ENCODE measurements around the gene SLC12A7. TPM values are rescaled to one million over a fixed set of nuclear protein-coding genes. Genes with fewer than 3 reads are reported as not detected.

SLC12A7 gene
- total RNA-seq, 1 experiment from 2014 or later: 48.2 TPM

- intact Hi-C loops (cut with micrococcal nuclease): no loop called here
- Histone ChIP-seq H3K36me3 (ENCODE audit: low read depth, low read length) (no peaks in the 10 kb centered on the region; the same call in 1 of the 2 replicates), H2AFZ (ENCODE audit: low read length) (no peak overlapping the region), H3F3A (ENCODE audit: low read length, unreplicated experiment) (no peaks in the 10 kb centered on the region), H3K4me1 (ENCODE audit: insufficient read depth, low read length) (no peaks in the 10 kb centered on the region), H3K9ac (ENCODE audit: low read length) (no peak overlapping the region), H4K20me1 (ENCODE audit: low read length) (no peaks in the 10 kb centered on the region), H3K4me3 (ENCODE audit: low read length) (no peak overlapping the region), H3K4me2 (ENCODE audit: low read length) (no peak overlapping the region), H3K9me3 (ENCODE audit: low read length) (no peaks in the 10 kb centered on the region), H3K79me2 (ENCODE audit: low read length) (no peaks in the 10 kb centered on the region), H3K27me3 (ENCODE audit: low read length) (no peaks in the 10 kb centered on the region), H3K9me2 (replicated peaks; ENCODE audit: low read length) (no peaks in the 10 kb centered on the region), H3K27ac (ENCODE audit: low read length) (no peak overlapping the region)
- CTCF ChIA-PET: no interaction called here
- POLR2A ChIA-PET (ENCODE audit: unreplicated experiment): no interaction called here
- TF ChIP-seq, protein P1, sequence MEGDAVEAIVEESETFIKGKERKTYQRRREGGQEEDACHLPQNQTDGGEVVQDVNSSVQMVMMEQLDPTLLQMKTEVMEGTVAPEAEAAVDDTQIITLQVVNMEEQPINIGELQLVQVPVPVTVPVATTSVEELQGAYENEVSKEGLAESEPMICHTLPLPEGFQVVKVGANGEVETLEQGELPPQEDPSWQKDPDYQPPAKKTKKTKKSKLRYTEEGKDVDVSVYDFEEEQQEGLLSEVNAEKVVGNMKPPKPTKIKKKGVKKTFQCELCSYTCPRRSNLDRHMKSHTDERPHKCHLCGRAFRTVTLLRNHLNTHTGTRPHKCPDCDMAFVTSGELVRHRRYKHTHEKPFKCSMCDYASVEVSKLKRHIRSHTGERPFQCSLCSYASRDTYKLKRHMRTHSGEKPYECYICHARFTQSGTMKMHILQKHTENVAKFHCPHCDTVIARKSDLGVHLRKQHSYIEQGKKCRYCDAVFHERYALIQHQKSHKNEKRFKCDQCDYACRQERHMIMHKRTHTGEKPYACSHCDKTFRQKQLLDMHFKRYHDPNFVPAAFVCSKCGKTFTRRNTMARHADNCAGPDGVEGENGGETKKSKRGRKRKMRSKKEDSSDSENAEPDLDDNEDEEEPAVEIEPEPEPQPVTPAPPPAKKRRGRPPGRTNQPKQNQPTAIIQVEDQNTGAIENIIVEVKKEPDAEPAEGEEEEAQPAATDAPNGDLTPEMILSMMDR (conservative IDR thresholded peaks at IDR 0.05; ENCODE audit: low read depth, low read length): no peak
- TF ChIP-seq EZH2phosphoT487 (IDR thresholded peaks at IDR 0.05; ENCODE audit: borderline replicate concordance, low read length) (no peak), EZH2 (IDR thresholded peaks at IDR 0.05; ENCODE audit: low read length, unreplicated experiment) (no peak)
- DNase-seq (no peak), ATAC-seq (no peak)
- BruUV-seq (replicated peaks): no TSS peak
Measured at GRCh38 chr5:1065891-1066650, 45.8 kb downstream of the SLC12A7 start.

DNA sequence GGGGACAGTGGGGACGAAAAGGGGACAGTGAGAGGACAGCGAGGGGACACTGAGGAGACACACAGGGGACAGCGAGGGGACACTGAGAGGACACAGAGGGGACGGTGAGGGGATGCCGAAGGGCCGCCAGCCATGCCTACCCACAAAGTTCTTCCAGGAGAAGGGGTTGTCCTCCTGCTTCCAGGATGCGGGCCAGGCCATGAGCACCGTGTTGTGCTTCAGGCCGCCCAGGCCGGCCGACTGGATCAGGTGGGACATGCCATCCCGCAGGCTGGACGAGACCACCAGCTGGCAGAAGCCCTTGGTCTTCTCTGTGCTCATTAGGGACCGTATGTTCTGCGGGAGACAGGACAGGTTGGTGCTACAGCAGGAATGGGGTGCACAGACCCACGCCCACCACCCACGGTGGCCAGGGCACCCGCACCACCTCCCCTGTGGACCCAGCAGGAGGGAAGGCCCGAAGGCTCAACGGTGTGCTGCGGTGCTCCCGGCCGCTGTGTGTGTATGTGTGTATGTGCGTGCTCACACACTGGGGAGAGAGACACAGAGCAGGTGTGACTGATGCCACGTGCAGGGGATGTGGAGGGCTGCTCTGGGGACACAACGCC, 46.6 kb downstream of the SLC12A7 start:
- no peaks in the 10 kb centered on the region; the same call in 1 of the 2 replicates for H3K36me3 ChIP-seq (ENCODE audit: low read depth, low read length)
- H3K9me2 ChIP-seq (replicated peaks; ENCODE audit: low read length): no peaks in the 10 kb centered on the region
- no peaks in the 10 kb centered on the region for H3K9me3 ChIP-seq (ENCODE audit: low read length)
- no peaks in the 10 kb centered on the region for H4K20me1 ChIP-seq (ENCODE audit: low read length)
- no peak overlapping the region for H2AFZ ChIP-seq (ENCODE audit: low read length)
- H3K27me3 ChIP-seq (ENCODE audit: low read length): no peaks in the 10 kb centered on the region
- no peaks in the 10 kb centered on the region for H3K4me1 ChIP-seq (ENCODE audit: insufficient read depth, low read length)
- intact Hi-C loops (cut with micrococcal nuclease): no loop called here
- ChIA-PET CTCF (no interaction called here), POLR2A (ENCODE audit: unreplicated experiment) (no interaction called here)
- no peak overlapping the region for H3K27ac ChIP-seq (ENCODE audit: low read length)
- no peak overlapping the region for H3K9ac ChIP-seq (ENCODE audit: low read length)
- no peaks in the 10 kb centered on the region for H3K79me2 ChIP-seq (ENCODE audit: low read length)
- H3F3A ChIP-seq (ENCODE audit: low read length, unreplicated experiment): no peaks in the 10 kb centered on the region
- ATAC-seq: no peak
- DNase-seq: no peak
- H3K4me2 ChIP-seq (ENCODE audit: low read length): no peak overlapping the region
- H3K4me3 ChIP-seq (ENCODE audit: low read length): no peak overlapping the region
- TF ChIP-seq, protein P1 (conservative IDR thresholded peaks at IDR 0.05; ENCODE audit: low read depth, low read length): no peak
- no peak for TF ChIP-seq EZH2 (IDR thresholded peaks at IDR 0.05; ENCODE audit: low read length, unreplicated experiment)
- no peak for TF ChIP-seq EZH2phosphoT487 (IDR thresholded peaks at IDR 0.05; ENCODE audit: borderline replicate concordance, low read length)
- BruUV-seq (replicated peaks): no TSS peak

All from PC-3 (cell line).